GM23338 (cell line): ENCODE results near the gene SOSTDC1.

Source experiments
- CTCF ChIP-seq, 2 experiments: fragments of 200-600 bp in 1 of 2; sonication (generic) in 1 of 2; conservative IDR thresholded peaks; 2 replicates each; pipeline versions ENCODE4 v1.5.1 to v1.6.1; 2016 to 2017; ENCODE audit warnings: antibody characterized with exemption in 2 of 2, low read depth in 2 of 2, mild to moderate bottlenecking in 2 of 2, moderate library complexity in 1 of 2
- POLR2AphosphoS5 ChIP-seq: IDR thresholded peaks from 2 replicates; pipeline ENCODE4 v1.6.1; 2016; ENCODE audit warnings: antibody characterized with exemption, low read depth
- REST ChIP-seq: IDR thresholded peaks from one replicate; pipeline ENCODE4 v1.6.1; 2018; ENCODE audit warnings: antibody characterized with exemption; ENCODE audit not compliant: unreplicated experiment
- ZNF331 ChIP-seq: fragments of 250-450 bp; sonication (Bioruptor Pico); IDR thresholded peaks from 2 replicates; pipeline ENCODE4 v1.5.0; 2020; ENCODE audit warnings: low read depth, mild to moderate bottlenecking, moderate library complexity

- TF ChIP-seq CTCF (conservative IDR thresholded peaks at IDR 0.05; ENCODE audit: low read depth in 2 of 2) = no peak
- TF ChIP-seq POLR2AphosphoS5 = no peak
- TF ChIP-seq REST = no peak
- TF ChIP-seq ZNF331 (CRISPR knock-in tag) = no peak
Observed at GRCh38 chr7:16479161-16479560, 13.6 kb upstream of the SOSTDC1 start.
